Stromal cell of bone marrow (primary cell): ENCODE data around the gene DERL3.
"Not testable (repeated sequence)": the region's sequence is repeated elsewhere in the genome, so short reads cannot be mapped to it uniquely, and the experiment has no call there.

Source experiments
- DNase-seq: peaks from one replicate; pipeline ENCODE4 v3.0.0-alpha.2; 2012; ENCODE audit warnings: low read depth

Gene DERL3

DNA sequence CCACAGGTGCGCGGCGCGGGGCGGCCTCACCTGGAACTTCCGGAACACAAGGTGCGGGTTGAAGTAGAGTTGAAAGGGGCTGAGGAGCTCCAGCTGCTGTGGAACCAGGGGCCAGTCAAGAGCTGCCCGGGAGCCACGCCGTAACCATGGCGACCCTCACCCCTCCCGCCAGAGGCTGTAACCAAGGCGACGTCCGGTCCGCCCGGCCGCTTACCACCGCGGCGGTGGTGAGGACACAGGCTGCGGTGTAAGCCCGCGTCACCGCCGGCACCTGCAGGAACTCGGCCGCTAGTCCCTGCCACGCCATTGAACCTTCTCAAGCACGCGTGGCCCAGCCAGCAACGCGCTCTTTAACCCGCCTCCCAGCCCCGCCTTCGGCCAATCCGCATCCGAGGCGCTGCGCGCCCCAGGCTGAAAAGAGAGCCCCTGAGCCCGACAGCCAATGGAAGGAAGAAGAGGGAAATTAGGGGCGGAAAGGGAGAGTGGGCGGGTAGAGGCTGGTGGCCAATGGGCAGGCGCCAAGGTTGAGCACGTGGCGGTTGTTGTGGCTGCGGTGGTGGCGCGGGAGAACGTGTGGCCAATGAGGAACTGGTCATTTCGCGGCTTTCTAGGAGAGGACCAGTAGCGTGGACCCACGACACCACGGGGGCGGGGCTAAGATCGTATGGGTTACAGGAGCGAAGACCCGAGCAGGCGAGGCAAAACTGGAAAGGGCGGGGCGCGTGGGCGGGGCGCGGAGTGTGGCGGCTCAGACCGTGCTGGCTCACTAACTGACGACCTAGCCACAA, at the start of gene DERL3:
TSS of gene DERL3 (minus strand) at position 326 of the 788 bp plus-strand sequence. CDS start at position 307, 19 bp downstream.
- DNase-seq, result peak; percentile 88

DNA sequence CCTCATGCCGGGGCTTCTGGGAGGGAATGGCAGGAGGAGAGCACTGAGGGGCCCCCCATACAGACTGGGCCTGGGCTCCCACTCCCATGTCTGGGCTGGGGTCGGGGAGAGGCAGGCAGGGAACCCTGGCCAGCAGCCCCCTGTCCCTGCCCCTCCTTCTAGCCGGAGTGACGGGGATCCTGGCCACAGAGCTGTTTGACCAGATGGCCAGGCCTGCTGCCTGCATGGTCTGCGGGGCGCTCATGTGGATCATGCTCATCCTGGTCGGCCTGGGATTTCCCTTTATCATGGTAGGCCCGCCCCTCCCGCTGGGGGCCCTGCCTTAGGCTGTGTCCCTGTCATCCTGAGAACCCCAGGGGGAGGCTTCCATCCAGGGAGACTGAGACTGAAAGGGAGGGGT, 45.3 kb upstream of the DERL3 start:
- DNase-seq, result no peak

DNA sequence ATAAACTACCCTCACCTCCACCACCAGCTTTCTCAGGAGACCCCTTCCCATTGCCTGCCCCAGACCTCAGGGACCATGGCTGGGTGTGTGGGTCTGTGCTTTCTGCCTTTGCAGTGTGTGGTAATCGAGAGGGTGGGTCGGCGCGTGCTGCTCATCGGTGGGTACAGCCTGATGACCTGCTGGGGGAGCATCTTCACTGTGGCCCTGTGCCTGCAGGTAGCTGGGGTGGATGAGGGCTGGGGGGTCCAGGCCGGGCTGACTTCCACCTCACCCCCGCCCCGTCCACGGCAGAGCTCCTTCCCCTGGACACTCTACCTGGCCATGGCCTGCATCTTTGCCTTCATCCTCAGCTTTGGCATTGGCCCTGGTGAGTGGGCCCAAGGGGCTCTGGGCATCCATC, 44.9 kb upstream of the DERL3 start:
- no peak for DNase-seq

DNA sequence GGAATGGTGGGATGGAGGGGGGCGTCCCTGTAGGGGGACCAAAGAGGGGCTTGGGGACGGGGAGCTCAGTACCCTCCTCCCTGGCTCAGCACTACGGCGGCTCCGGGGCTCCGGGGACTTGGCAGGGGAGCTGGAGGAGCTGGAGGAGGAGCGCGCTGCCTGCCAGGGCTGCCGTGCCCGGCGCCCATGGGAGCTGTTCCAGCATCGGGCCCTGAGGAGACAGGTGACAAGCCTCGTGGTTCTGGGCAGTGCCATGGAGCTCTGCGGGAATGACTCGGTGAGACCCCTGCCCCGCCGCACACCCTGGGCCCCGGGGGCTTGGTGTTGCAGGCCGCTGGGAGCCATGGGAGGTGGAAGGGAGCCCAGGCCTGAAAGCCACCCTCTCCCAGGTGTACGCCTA, 43.6 kb upstream of the DERL3 start:
- DNase-seq, result no peak

DNA sequence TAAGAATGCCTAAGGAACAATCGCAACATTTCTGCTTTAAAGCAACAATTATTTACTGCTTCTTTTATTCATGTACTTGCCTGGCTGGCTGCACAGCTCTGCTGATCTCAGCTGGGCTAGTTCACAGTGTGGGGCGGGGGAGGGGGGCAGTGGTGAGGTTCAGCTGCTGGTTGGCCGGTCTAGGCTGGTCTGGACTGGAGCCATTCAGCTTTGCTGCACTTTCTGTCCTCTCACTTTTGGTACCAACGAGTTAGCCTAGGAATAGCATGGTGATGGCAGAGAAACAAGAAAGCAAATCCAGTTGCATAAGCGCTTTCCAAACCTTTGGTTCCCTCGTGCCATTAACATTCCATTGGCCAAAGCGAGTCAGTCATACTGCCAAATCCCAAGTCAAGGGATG, 39.4 kb upstream of the DERL3 start:
- no peak for DNase-seq

DNA sequence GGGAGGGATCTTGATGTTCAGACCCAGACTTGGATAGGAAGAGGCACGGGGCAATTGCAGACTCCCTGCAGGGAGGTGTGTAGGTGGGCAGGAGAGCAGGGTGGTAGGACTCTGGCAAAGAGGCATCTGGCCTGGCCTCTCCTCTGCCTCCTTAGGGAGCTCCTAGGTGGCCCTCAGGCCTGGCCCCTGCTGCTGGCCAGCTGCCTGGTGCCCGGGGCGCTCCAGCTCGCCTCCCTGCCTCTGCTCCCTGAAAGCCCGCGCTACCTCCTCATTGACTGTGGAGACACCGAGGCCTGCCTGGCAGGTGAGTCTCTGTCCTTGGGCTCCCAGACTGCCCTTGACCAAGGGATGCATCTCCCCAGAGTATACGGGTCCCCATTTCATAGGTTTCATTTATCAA, 38.8 kb upstream of the DERL3 start:
- DNase-seq, result no peak

DNA sequence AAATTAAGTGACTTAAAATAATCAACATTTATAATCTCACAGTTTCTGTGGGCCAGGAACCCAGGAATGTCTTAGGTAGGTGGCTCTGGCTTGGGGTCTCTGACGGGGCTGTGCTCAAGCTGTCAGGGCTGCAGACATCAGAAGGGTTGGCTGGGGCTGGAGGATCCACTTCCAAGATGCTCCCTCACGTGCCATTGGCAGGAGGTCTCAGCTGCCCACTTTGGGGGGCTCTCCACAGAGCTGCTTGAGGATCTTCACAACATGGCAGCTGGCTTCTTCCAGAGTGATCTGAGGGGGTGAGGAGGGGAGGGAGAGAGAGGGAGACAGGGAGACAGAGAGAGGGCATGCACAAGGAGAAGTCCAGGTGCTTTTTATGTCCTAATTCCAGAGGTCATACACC, 37.0 kb upstream of the DERL3 start:
- no peak for DNase-seq

DNA sequence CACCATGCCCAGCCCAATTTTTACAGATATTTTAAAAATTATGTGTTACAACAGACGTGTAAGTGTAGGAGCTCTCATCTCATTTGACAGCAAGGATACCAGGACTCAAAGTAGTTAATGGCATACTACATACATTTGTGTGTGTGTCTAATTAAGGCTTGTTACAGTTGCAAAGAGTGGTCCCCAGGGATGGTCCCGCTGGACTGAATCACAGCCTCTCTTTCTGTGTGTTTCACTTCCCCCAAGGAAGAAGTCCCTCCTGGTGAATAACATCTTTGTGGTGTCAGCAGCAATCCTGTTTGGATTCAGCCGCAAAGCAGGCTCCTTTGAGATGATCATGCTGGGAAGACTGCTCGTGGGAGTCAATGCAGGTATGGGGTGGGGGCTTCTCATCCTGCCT, 36.1 kb upstream of the DERL3 start:
- no peak for DNase-seq

DNA sequence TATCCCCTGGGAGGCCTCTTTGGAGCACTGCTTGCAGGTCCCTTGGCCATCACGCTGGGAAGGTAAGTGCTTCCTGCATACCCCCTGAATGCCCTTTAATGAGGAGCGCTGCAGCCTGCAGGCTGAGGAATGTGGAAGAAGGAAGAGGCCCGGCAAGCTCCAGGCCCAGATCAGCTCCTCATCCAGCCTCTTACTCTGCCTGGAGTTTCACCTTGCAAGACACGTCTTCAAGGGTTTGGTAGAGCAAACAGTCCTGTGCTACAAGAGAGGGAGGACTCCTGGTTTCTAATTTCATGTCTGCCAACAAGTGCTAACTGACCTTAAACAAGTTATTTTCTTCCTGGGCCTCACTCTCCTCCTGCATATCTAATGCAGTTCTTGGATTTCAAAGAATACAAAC, 29.8 kb upstream of the DERL3 start:
- no peak for DNase-seq

DNA sequence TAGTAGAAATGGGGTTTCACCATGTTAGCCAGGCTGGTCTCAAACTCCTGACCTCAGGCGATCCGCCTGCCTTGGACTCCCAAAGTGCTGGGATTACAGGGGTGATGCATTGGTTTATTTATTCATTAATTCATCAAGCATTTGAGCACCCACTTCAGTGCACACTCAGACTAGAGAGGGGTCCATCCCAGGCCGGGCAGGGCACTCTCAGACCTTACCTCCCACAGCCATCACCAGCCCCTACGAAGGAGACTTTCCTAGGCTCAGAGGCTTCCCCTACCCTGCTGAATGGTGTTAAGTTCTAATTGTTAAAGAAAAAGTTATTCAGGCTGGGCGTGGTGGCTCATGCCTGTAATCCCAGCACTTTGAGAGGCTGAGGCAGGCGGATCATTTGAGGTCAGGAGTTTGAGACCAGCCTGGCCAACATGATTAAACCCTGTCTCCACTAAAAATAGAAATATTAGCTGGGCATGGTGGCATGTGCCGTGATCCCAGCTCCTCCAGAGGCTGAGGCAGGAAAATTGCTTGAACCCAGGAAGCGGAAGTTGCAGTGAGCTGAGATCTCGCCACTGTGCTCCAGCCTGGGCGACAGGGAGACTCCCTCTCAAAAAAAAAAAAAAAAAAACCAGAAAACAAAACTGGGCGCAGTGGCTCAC, 25.8 kb upstream of the DERL3 start:
- not testable (repeated sequence) for DNase-seq

DNA sequence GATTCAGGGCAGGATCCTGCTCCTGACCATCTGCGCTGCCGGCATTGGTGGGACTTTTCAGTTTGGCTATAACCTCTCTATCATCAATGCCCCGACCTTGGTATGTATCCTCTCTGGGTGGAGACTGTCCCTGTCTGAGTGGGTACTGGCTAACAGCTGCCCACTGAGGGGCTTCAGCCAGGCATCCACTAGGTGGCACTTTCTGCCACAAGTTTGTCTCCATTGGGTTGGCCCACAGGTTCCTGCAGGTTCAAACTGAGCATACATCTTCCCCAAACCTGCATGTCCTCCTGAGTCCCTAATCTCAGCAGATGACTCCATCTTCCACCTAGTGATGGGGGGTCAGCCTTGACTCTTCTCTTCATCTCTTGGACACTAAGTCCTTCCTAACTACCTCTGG, 23.3 kb upstream of the DERL3 start:
- DNase-seq, result no peak

DNA sequence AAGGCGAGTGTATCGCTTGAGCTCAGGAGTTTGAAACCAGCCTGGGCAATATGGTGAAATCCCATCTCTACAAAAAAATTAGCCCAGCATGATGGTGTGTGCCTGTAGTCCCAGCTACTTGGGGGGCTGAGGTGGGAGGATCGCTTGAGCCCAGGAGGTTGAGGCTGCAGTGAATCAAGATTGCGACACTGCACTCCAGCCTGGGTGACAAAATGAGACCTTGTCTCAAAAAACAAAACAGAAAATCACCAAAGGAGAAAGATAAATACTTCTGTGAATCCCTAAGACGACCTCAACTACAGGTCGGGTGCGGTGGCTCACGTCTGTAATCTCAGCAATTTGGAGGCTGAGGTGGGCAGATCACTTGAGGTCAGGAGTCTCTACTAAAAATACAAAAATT, 21.4 kb upstream of the DERL3 start:
- not testable (repeated sequence) for DNase-seq

DNA sequence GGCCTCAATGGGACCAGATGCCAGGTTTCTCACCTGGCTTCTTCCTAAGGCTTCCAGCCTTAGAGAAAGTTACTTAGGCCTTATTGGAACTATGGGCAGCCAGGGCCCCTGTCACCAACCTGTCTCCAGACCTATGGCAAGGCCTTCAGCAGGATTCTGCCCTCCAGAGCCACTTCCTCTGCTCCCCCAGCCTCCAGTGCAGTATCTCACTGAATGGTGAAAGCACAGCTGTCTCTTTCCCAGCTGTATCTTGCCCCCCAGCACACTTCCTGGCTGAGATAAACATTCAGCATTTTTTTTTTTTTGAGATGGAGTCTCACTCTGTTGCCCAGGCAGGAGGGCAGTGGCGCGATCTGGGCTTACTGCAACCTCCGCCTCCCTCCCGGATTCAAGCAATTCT, 20.4 kb upstream of the DERL3 start:
- no peak for DNase-seq

DNA sequence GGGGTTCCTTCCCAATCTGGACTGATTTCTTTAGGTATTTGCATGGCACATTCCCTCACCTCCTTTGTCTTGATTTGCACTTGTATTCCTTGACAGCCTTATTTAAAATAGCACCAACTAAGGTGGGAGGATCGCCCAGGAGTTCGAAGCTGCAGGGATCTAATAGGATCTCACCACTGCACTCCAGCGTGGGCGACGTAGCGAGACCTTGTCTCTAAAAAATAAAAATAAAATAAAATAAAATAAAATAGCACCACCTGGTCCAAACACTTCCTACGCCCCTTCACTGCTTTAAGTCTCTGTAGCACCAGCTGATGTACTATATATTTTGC, 19.6 kb upstream of the DERL3 start:
- DNase-seq, result no peak

DNA sequence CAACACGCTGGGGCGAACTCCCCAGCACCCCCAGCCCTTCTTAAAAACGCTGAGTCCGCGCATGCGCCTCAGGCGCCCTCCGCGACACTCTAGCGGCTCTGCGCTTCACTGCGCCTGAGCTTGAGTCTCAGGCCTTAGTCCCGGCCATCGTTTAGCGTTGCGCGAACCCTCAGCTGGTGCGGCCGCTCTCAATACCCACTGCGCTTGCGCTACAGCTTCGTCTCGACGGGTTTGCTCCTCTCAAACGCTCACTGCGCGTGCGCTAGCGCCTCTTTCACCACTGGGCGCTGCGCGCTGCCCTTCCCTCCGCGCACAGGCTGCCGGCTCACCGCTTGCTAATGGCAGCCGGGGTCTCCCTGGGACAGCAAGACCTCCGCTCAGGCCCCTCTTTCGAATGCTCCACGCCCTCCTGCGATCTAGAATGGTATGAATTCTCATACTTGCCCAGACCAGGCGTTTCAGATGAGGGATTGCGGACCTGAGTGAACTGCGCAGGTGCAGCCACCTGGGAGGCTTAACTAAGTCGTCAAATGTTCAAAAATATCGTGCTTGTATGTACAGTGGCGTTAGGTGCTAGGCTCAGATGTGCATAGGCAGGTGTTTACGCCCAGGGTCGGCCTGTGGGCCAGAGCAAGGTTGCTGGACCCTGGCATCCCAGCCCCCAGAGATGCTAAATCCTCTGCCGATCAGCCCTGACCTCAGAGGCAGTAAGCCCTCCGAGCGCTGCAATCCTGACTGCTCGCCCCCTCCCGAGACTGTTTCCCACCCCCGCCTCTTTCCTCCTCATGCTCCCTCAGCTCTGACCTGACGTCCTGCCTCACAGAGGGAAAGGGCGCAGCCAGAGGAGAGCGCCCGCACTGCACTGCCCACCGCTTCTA, 19.0 kb upstream of the DERL3 start, which contains the start of gene SLC2A11:
TSS of gene SLC2A11 (plus strand) at position 270 of the 878 bp plus-strand sequence. CDS start at position 395, 125 bp downstream.
- DNase-seq, result peak; percentile 94

DNA sequence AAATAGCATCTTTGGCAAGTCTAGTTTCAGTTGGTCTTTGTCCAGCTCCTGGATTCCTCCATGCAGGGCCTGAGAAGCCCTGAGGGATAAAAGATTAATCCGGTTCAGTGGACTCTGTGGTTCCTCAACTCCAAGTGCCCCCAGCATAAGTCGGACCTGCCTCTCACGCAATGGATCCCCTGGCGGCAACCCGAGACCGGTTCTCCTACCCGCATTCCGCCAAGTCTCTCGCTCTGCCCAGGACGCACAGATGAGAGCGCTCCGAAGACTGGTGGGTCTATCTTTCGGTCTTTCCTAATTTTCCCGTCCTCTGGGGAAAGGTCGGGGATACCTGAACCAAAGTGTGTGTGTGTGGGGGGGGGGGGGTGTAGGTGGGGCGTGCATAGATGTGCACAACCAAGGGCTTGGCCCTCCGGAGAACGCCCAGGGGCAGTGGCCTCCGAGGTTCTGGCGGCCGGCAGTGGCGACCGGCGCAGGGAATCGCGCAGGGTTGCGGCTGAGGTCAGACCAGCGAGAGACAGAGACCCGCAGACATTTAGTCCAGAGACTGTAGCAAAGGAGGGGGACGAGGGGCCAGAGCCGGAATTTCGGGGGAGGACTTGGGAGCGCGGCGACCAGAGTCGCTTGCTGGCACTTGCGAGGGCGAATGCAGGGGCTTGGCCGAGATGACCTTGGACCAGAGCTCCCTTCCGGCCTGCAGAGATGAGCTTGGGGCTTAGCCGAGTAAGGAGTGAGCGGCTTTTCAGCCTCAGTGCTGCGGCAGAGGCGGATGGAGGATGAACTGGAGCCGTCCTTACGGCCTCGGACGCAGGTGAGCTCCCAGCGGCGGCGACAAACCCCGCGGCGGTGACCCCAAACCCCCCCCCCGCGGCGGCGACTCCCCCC, 18.2 kb upstream of the DERL3 start:
- DNase-seq, result no peak

DNA sequence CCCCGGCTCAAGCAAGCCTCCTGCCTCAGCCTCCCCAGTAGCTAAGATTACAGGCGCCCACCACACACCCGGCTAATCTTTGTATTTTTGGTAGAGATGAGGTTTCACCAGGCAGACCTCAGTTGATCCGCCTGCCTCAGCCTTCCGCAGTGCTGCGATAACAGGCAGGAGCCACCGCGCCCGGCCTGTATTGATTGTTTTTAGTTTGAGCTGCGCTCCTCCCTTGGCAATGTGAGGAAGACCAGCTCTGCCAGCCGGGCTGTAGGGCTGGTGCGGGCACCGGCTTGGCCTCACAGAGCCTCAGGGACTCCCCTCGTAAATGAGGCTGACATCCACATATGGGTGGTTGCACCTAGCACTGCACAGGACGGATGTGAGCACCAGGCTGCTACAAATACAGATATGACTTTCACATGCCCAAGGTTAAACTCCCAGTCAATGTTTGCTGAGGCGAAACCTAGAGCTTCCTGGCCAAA, 11.4 kb upstream of the DERL3 start:
- no peak for DNase-seq

DNA sequence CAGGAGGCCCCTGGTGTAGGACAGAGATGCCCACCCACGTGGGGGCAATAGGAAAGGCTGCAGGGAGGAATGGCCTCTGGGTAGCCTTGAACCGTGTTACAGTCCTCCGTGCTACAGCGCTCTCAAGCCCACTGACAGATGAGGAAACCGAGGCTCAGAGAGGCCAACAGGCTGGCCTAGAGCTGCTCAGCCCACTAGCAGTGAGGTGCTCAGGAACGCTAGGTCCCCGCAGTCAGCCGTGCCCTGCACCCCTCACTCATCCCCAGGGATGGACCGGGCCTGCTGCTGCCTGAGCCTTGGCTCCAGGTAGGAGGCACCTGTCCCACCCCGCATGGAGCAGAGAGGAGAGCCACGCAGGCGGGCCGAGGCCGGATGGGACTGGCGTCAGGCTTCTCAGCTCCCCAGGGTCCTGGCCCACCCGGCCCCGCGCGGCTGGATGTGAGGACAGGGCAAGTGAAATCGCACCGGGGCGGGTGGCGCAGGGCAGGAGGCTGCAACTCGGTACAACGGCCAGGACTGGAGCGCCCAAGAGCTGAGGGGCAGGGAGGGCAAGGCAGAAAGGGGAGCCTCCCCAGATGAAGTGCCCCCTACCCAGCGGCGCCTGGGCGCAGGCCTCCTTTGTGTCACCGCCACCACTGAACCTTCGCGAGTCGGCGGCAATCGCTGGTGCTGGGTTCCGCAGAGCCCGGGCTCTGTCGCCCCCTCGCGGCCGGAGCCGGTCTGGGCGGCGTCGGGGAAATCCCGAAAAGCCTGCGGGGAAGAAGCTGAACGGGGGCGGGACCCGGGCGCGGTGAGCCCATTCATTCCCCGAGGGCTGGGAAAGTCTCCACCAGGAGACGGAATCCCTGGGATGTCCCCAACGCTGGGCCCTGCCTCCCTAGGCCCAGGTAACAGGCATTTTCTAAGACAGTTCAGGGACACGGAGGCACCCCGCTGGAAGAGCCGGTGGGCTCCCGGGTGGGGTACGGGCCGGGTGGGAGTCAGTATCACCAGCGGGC, 10.5 kb upstream of the DERL3 start:
- DNase-seq, result no peak

DNA sequence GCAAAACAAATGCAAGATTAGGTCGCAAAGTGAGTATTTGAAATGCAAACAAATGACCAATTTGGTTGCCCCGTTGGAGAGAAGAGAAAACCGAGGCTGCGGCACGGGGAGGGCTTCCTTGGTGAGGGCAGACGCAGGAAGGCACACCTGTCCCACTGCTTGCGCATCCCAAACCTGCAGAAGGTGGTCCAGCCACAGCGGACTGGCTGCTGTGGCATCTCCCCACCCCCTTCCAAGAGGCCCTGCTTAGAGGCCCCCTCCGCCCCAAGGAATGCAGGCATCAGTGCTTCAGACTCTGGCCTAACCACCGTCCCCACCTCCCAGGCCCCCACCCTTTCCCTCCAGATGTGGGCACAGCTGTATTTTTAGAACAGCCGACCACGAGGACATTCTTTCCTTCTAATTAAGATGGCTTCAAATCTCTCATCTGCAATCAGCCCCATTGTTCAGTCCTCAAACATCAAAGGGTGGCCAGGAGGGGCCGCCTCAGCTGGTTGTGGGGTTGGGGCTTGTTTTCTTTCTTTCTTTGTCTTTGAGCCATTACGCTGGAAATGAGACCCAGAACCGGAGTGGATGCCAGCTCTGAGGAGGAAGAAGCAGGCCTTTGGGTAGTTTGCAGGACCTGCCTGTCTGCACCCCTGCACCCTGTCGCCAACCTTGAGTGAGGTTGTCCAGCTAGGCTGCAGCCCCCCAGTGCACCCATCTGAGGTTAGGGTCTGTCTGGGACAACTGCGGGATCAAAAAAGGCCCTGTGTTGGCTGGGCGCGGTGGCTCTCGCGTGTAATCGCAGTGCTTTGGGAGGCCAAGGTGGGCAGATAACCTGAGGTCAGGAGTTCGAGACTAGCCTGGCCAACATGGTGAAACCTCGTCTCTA, 9.4 kb upstream of the DERL3 start:
- no peak for DNase-seq
